BLaER1 treated with 17β-estradiol and CSF1 and Interleukin-3, amounts not matched to agents 10 nM and 100 nM (cell line): ENCODE data around the gene MB21D2.
A peak's percentile ranks its signal among the peaks of the same experiment; 100 is the strongest.

Experiments used
- H3K27ac ChIP-seq, 11 experiments: shearing (Covaris generic); formaldehyde crosslinking; 2 replicates each; pipeline ENCODE4 v1.8.1; 2022
- H3K27me3 ChIP-seq, 11 experiments: shearing (Covaris generic); formaldehyde crosslinking; 2 replicates each; pipeline ENCODE4 v1.8.1; 2022
- H3K36me3 ChIP-seq, 11 experiments: shearing (Covaris generic); formaldehyde crosslinking; 2 replicates each; pipeline ENCODE4 v1.8.1; 2022
- H3K4me1 ChIP-seq, 10 experiments: shearing (Covaris generic); formaldehyde crosslinking; 2 replicates each; pipeline ENCODE4 v1.8.1; 2022
- H3K4me2 ChIP-seq, 11 experiments: shearing (Covaris generic); formaldehyde crosslinking; 2 replicates each; pipeline ENCODE4 v1.8.1; 2022
- H3K4me3 ChIP-seq, 10 experiments: shearing (Covaris generic); formaldehyde crosslinking; 2 replicates each; pipeline ENCODE4 v1.8.1; 2022
- H3K9ac ChIP-seq, 11 experiments: shearing (Covaris generic); formaldehyde crosslinking; 2 replicates each; pipeline ENCODE4 v1.8.1; 2022
- H3K9me3 ChIP-seq, 11 experiments: shearing (Covaris generic); formaldehyde crosslinking; replicated peaks in 1 of 11; 2 replicates each; pipeline ENCODE4 v1.8.1; 2022
- H4K20me1 ChIP-seq, 11 experiments: shearing (Covaris generic); formaldehyde crosslinking; 2 replicates each; pipeline ENCODE4 v1.8.1; 2022
- Cebpa-rat ChIP-seq, 11 experiments: shearing (Covaris generic); IDR thresholded peaks; 2 replicates each; pipeline ENCODE4 v1.8.1; 2022

Gene MB21D2

DNA sequence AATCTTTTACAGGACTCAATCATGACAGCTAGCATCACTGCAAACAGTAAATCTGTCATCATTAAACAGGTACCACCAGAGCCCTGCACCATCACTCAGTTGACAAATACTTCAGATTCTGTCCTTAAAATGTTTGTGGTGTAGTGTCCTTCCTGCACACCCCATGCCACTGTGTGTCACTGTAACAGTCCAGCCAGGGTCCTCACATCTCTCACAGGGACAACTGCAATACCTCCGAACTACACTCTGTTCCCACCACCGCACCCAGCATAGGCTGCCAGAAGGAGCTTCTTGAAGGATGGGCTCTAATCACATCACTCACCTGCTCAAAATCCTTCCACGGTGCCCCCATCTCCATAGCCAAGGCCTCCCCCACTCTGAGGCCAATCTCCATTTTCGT, 100.2 kb downstream of the MB21D2 start:
- peak overlapping the region in 2 of 11 experiments; percentile 5 to 21; a peak in 2 of 22 replicates for H3K4me2 ChIP-seq

GRCh38 chr3:192817053-192817452, 100.6 kb downstream of the MB21D2 start:
- H4K20me1 ChIP-seq: no peaks in the 10 kb centered on the region
- TF ChIP-seq Cebpa-rat (IDR thresholded peaks at IDR 0.05): no peak
- peak overlapping the region in 2 of 11 experiments; percentile 5 to 21; a peak in 2 of 22 replicates for H3K4me2 ChIP-seq
- H3K36me3 ChIP-seq: no peaks in the 10 kb centered on the region
- H3K9me3 ChIP-seq: no peaks in the 10 kb centered on the region
- H3K4me3 ChIP-seq: no peak overlapping the region
- peak overlapping the region in 1 of 11 experiments; percentile 29; a peak in 1 of 22 replicates for H3K9ac ChIP-seq
- H3K27me3 ChIP-seq: no peaks in the 10 kb centered on the region
- H3K4me1 ChIP-seq: peaks cover 0 to 41% (median 0%) of the 10 kb centered on the region in 10 experiments; a peak in 4 of 20 replicates
- H3K27ac ChIP-seq: no peak overlapping the region

More for the DNA sequence above, 100.2 kb downstream of the MB21D2 start:
- Histone ChIP-seq H3K27me3 (no peaks in the 10 kb centered on the region), H3K9ac (no peak overlapping the region; a peak in 1 of 22 replicates), H3K4me1 (peaks cover 0 to 45% (median 0%) of the 10 kb centered on the region in 10 experiments; a peak in 4 of 20 replicates), H4K20me1 (no peaks in the 10 kb centered on the region), H3K9me3 (no peaks in the 10 kb centered on the region), H3K27ac (no peak overlapping the region), H3K4me3 (no peak overlapping the region), H3K36me3 (no peaks in the 10 kb centered on the region)
- TF ChIP-seq Cebpa-rat (IDR thresholded peaks at IDR 0.05): no peak

DNA sequence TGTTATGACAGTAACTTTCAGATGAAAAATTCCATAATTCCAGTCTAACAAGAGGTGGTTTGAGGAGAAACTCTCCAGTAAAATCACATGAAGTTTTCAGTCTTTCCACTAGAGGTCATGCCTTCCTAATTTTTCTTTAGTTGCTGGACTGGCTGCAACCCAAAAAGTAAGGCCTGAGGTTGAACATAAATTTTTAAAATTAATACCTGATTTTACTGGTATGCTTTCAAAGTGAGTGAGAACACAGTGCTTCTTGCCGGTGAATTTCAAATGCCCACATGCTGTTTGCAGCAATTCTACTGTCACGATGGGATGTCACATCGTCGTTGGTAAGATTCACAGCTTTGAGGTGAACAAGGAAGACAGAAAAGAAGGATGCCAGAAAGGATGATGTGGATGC, 101.3 kb downstream of the MB21D2 start:
- Histone ChIP-seq H3K36me3 (no peaks in the 10 kb centered on the region), H3K27me3 (no peaks in the 10 kb centered on the region), H4K20me1 (no peaks in the 10 kb centered on the region), H3K27ac (no peak overlapping the region), H3K4me2 (no peak overlapping the region), H3K4me3 (no peak overlapping the region), H3K9me3 (no peaks in the 10 kb centered on the region), H3K9ac (no peak overlapping the region), H3K4me1 (peaks cover 0 to 36% (median 0%) of the 10 kb centered on the region in 10 experiments; a peak in 4 of 20 replicates)
- TF ChIP-seq Cebpa-rat (IDR thresholded peaks at IDR 0.05): no peak

- Histone ChIP-seq H3K4me1 (peaks cover 0 to 12% (median 0%) of the 10 kb centered on the region in 10 experiments; a peak in 2 of 20 replicates), H3K27me3 (no peaks in the 10 kb centered on the region), H3K4me3 (no peak overlapping the region), H3K27ac (no peak overlapping the region), H3K4me2 (no peak overlapping the region), H3K36me3 (no peaks in the 10 kb centered on the region), H3K9me3 (no peaks in the 10 kb centered on the region), H3K9ac (no peak overlapping the region), H4K20me1 (no peaks in the 10 kb centered on the region)
- TF ChIP-seq Cebpa-rat (IDR thresholded peaks at IDR 0.05): no peak
These were observed 104.8 kb downstream of the MB21D2 start for GRCh38 chr3:192812743-192813383.

DNA sequence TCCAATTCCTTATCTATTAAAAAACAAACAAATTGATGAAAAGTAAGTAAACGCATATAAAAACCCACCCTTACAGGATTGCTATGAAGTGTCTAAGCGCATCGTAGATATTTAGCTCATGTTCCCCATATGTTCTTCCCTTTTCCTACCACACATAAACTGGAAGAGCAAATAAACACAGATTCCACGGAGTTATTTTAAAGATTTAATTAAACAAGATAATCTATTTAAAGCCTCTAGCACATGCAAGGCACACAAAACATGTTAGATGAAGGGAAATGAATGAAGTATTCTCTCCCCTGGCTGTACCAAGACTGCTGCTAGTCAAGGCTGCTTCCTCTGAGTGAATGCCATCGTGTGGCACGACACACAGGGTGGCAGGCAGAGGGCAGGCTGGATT, 111.9 kb downstream of the MB21D2 start:
- Histone ChIP-seq H3K9ac (no peak overlapping the region), H3K36me3 (no peaks in the 10 kb centered on the region), H4K20me1 (no peaks in the 10 kb centered on the region), H3K27me3 (no peaks in the 10 kb centered on the region), H3K4me3 (no peak overlapping the region), H3K4me2 (no peak overlapping the region), H3K4me1 (no peaks in the 10 kb centered on the region), H3K27ac (no peak overlapping the region), H3K9me3 (no peaks in the 10 kb centered on the region)
- no peak for TF ChIP-seq Cebpa-rat (IDR thresholded peaks at IDR 0.05)

DNA sequence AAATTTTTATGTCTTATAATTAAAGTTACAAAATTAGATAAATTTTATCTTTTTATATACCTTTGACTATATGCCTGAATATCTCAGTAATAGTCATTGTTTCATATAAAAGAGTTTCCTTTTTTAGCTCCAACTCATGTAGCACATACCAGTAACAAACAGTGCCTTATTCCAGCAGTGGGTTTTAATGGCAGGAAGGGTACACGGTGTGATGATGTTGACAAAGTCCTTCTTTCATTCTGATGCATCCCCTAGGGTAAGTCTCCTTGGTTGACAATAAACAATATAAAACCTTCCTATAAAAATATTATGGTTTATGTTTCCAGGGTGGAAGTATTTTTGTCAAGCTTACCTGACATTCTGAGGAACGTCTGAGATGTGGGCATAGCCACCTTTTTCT, 113.2 kb downstream of the MB21D2 start:
- Histone ChIP-seq H3K27me3 (no peaks in the 10 kb centered on the region), H3K36me3 (no peaks in the 10 kb centered on the region), H3K4me1 (no peaks in the 10 kb centered on the region), H3K27ac (no peak overlapping the region), H3K4me3 (no peak overlapping the region), H3K4me2 (no peak overlapping the region), H4K20me1 (no peaks in the 10 kb centered on the region), H3K9ac (no peak overlapping the region), H3K9me3 (no peaks in the 10 kb centered on the region)
- TF ChIP-seq Cebpa-rat (IDR thresholded peaks at IDR 0.05): no peak

- Histone ChIP-seq H3K9ac (no peak overlapping the region), H3K4me2 (no peak overlapping the region), H3K9me3 (no peaks in the 10 kb centered on the region), H3K27me3 (no peaks in the 10 kb centered on the region), H3K4me3 (no peak overlapping the region), H3K4me1 (no peaks in the 10 kb centered on the region), H4K20me1 (no peaks in the 10 kb centered on the region), H3K36me3 (no peaks in the 10 kb centered on the region), H3K27ac (no peak overlapping the region)
- TF ChIP-seq Cebpa-rat (IDR thresholded peaks at IDR 0.05): no peak
These were observed 114.4 kb downstream of the MB21D2 start for GRCh38 chr3:192802957-192803899.

GRCh38 chr3:192801985-192802384, 115.7 kb downstream of the MB21D2 start:
- no peak overlapping the region for H3K27ac ChIP-seq
- no peak overlapping the region for H3K9ac ChIP-seq
- no peaks in the 10 kb centered on the region for H3K36me3 ChIP-seq
- no peaks in the 10 kb centered on the region for H3K4me1 ChIP-seq
- no peak for TF ChIP-seq Cebpa-rat (IDR thresholded peaks at IDR 0.05)
- H3K4me3 ChIP-seq: no peak overlapping the region
- H4K20me1 ChIP-seq: no peaks in the 10 kb centered on the region
- H3K4me2 ChIP-seq: no peak overlapping the region
- no peaks in the 10 kb centered on the region for H3K27me3 ChIP-seq
- no peaks in the 10 kb centered on the region for H3K9me3 ChIP-seq

GRCh38 chr3:192799721-192800120, 117.9 kb downstream of the MB21D2 start:
- TF ChIP-seq Cebpa-rat (IDR thresholded peaks at IDR 0.05): no peak
- H4K20me1 ChIP-seq: no peaks in the 10 kb centered on the region

More at GRCh38 chr3:192799721-192800120, 117.9 kb downstream of the MB21D2 start:
- H3K36me3 ChIP-seq: no peaks in the 10 kb centered on the region
- H3K4me1 ChIP-seq: no peaks in the 10 kb centered on the region
- H3K27ac ChIP-seq: no peak overlapping the region
- H3K9ac ChIP-seq: no peak overlapping the region
- H3K9me3 ChIP-seq: no peaks in the 10 kb centered on the region
- H3K4me2 ChIP-seq: no peak overlapping the region
- no peaks in the 10 kb centered on the region for H3K27me3 ChIP-seq
- no peak overlapping the region for H3K4me3 ChIP-seq
